Measurements from ENCODE around the gene CTLA4. TPM values are rescaled to one million over a fixed set of nuclear protein-coding genes. Genes with fewer than 3 reads are reported as not detected.

Gene CTLA4
- total RNA-seq, 3 donors from 2014 or later = 0.14 to 0.96 (median 0.51) TPM

- TF ChIP-seq, protein P1, sequence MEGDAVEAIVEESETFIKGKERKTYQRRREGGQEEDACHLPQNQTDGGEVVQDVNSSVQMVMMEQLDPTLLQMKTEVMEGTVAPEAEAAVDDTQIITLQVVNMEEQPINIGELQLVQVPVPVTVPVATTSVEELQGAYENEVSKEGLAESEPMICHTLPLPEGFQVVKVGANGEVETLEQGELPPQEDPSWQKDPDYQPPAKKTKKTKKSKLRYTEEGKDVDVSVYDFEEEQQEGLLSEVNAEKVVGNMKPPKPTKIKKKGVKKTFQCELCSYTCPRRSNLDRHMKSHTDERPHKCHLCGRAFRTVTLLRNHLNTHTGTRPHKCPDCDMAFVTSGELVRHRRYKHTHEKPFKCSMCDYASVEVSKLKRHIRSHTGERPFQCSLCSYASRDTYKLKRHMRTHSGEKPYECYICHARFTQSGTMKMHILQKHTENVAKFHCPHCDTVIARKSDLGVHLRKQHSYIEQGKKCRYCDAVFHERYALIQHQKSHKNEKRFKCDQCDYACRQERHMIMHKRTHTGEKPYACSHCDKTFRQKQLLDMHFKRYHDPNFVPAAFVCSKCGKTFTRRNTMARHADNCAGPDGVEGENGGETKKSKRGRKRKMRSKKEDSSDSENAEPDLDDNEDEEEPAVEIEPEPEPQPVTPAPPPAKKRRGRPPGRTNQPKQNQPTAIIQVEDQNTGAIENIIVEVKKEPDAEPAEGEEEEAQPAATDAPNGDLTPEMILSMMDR (IDR thresholded peaks at IDR 0.05) = no peak
Measured at GRCh38 chr2:203915256-203915655, 47.7 kb downstream of the CTLA4 start.

GRCh38 chr2:203916756-203917155 is 49.2 kb downstream of the CTLA4 start:
- Histone ChIP-seq H3K4me1 (ENCODE audit: low read depth) (peaks cover 4% of the 10 kb centered on the region), H3K9me3 (no peaks in the 10 kb centered on the region), H3K36me3 (ENCODE audit: low read depth) (no peaks in the 10 kb centered on the region), H3K4me3 (no peak overlapping the region)
- TF ChIP-seq, protein P1 (IDR thresholded peaks at IDR 0.05) = no peak
- ATAC-seq = no peak
- intact Hi-C loops (cut with DNase I, micrococcal nuclease) = no loop called here
- no peak for DNase-seq

More at GRCh38 chr2:203915256-203915655, 47.7 kb downstream of the CTLA4 start:
- intact Hi-C loops (cut with DNase I, micrococcal nuclease) = no loop called here
- Histone ChIP-seq H3K4me1 (ENCODE audit: low read depth) (peaks cover 4% of the 10 kb centered on the region), H3K4me3 (no peak overlapping the region), H3K36me3 (ENCODE audit: low read depth) (no peaks in the 10 kb centered on the region), H3K9me3 (no peaks in the 10 kb centered on the region)
- ATAC-seq = no peak
- no peak for DNase-seq

DNA sequence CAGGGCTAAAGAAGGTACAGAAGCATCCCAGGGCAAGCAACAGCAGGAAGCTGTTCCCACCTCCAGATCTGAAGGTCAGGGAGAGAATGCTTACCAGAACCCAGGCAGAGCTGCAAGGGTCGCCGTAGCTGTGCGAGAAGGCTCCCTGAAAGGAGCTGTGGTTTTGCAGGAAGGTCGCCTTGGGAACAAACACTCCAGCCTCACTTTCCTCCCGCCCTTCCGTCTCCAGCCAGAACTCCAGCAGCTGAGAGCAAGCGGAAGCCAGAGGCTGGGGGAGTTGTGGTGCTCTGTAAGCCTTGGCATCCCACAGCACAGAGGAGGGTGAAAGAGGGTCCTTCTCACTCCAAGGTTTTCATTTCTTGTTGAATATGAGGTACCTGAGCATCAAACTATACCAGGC is 50.7 kb downstream of the CTLA4 start:
- no peak for ATAC-seq
- no peak overlapping the region for H3K4me3 ChIP-seq
- H3K9me3 ChIP-seq = no peaks in the 10 kb centered on the region
- TF ChIP-seq, protein P1 (IDR thresholded peaks at IDR 0.05) = no peak
- no peak for DNase-seq
- peaks cover 4% of the 10 kb centered on the region for H3K4me1 ChIP-seq (ENCODE audit: low read depth)
- no peaks in the 10 kb centered on the region for H3K36me3 ChIP-seq (ENCODE audit: low read depth)
- intact Hi-C loops (cut with DNase I, micrococcal nuclease) = no loop called here

DNA sequence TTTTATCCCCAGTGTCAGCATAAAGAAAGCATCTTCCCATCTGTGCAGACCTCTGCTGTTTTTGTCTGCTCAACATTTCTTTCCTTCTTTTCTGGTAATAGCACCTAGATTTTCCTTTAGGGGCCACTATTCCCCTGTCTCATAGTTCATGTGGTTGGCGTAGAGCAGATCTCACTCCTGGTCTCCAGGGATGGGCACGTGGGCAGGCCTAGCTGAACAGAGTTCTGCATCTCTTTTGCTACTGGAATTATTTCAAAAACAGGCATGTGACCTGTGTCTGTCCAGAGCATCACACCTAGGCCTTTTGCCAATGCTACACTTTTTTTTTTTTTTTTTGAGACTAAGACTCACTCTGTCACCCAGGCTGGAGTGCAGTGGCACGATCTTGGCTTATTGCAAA is 51.3 kb downstream of the CTLA4 start:
- no peak for ATAC-seq

More for the DNA sequence above, 51.3 kb downstream of the CTLA4 start:
- no peak for DNase-seq
- Histone ChIP-seq H3K4me1 (ENCODE audit: low read depth) (peaks cover 4% of the 10 kb centered on the region), H3K4me3 (no peak overlapping the region), H3K9me3 (no peaks in the 10 kb centered on the region), H3K36me3 (ENCODE audit: low read depth) (no peaks in the 10 kb centered on the region)
- TF ChIP-seq, protein P1 (IDR thresholded peaks at IDR 0.05) = no peak
- intact Hi-C loops (cut with DNase I, micrococcal nuclease) = no loop called here

Other genes starting within 250 kb of the CTLA4 start
- 1 to 10 TPM in 2 of 3 donors, under 1 TPM in 1; 0.41 to 1.4 (median 1.3) TPM for gene CD28, start 161.1 kb upstream of the CTLA4 start, total RNA-seq
- gene ICOS, start 69.0 kb downstream of the CTLA4 start, total RNA-seq = under 1 TPM; 0.36 to 0.49 (median 0.38) TPM

Data from mucosa of descending colon (tissue), 3 donors.